MG63 (cell line): Measurements from ENCODE around the gene PIK3R5. TPM values are rescaled to one million over a fixed set of nuclear protein-coding genes. Genes with fewer than 3 reads are reported as not detected.

Experiments
- DNase-seq: peaks from one replicate; pipeline ENCODE4 v3.0.0-alpha.2; 2020
- H3K27me3 ChIP-seq: fragments of 250-450 bp; sonication (Bioruptor Pico); 2 replicates; pipeline ENCODE4 v1.5.1; 2020; ENCODE audit warnings: mild to moderate bottlenecking, moderate library complexity
- H3K36me3 ChIP-seq: fragments of 250-450 bp; sonication (Bioruptor Pico); 2 replicates; pipeline ENCODE4 v1.5.1; 2020; ENCODE audit warnings: mild to moderate bottlenecking, moderate library complexity
- H3K4me3 ChIP-seq: fragments of 250-450 bp; sonication (Bioruptor Pico); 2 replicates; pipeline ENCODE4 v1.5.1; 2020; ENCODE audit warnings: mild to moderate bottlenecking, moderate library complexity
- H3K9me3 ChIP-seq: fragments of 250-450 bp; sonication (Bioruptor Pico); 2 replicates; pipeline ENCODE4 v1.5.1; 2020; ENCODE audit warnings: mild to moderate bottlenecking, moderate library complexity
- total RNA-seq: library from RNA; depleted of rRNA; stranded (reverse); fragments of >200 nt; shearing (Covaris generic); gene quantifications from 2 replicates; pipeline ENCODE4 v1.2.3, GENCODE V29; 2014; ENCODE audit warnings: low replicate concordance

Gene PIK3R5
- total RNA-seq, 1 experiment from 2014 or later: not detected

DNA sequence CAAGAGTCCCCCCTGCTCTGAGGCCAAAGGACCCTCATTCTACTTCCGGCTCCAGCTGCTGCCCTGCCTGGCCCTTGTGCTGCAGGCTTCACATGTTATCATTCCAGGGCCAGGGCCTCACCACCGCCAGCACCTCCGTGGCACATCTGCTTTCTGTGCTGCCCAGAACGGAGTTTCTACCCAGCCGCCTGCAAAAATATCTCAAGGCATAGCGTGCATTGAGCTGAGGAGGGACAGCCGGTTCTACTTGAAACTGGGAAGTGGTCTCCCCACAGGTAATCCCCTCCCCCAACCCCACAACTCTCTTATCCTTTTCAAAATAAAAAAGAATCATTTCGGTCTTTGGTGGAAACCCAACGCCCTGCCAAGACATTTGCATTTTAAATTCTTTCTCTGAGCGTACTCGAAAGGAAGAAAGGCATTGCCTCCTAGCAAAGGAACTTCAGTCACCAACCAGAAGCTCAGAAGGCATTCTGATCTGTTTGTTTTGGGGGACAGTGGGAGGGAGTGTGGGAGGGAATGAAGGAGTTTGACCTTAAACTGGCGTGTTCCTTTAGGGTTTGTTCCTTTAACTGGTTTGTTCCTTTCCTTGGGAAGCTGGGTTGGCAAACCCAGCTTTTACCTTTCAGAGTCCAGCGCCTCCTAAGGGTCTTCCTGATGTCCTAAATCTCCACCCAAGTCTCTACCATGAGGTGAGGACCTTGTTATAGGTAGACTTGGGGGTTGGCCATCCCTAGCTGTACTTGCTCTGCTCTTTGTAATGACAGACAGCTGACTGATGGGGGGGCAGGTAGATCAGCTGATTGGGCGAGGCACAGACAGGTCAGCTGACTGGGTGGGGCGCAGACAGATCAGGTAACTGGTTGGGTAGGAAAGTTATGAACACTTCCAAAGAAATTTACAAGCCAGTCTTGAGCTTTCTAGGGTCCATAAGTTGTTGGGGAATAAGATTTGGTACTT, 64.6 kb downstream of the PIK3R5 start:
- no peaks in the 10 kb centered on the region for H3K36me3 ChIP-seq
- DNase-seq: no peak
- H3K27me3 ChIP-seq: peaks cover 17% of the 10 kb centered on the region
- H3K4me3 ChIP-seq: no peak overlapping the region
- no peaks in the 10 kb centered on the region for H3K9me3 ChIP-seq

DNA sequence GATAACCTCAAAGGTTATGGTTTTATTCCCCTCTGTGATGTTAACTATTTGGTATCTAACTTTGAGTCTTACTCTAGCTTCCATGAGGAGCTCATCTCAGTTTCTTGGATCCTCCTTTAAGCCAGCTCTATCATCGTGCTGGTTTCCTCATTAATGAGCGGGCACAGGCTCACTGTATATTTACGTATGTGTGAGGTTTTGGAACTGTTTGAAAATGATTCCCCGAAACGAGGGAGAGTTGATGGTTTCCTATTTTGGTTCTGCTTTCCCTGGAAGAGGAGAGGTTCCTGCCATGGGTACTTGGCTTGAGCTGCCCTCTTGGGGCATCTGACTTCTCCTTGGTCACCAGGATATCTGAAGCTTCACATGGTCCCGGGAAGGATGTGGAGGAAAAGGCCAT, 65.3 kb downstream of the PIK3R5 start:
- peaks cover 17% of the 10 kb centered on the region for H3K27me3 ChIP-seq
- H3K36me3 ChIP-seq: no peaks in the 10 kb centered on the region
- H3K4me3 ChIP-seq: no peak overlapping the region
- no peaks in the 10 kb centered on the region for H3K9me3 ChIP-seq
- DNase-seq: no peak

DNA sequence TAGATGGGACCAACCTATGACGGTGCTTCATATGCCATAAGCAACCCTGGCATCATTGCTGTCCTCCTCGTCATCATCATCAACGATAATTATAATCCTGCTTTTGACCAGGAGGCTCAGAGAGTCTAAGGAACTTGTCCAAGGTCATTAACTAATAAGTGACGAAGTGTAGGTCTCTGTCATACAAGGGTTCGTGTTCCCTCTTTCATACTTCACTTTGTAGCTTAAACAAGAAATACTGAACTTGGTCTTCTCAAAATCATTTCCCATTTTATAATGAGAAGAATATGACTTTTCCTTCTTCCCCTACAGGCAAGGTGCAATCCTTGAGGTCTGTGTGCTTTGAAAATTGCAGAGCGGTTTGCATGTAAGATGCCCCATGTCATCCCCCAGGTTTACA, 66.9 kb downstream of the PIK3R5 start:
- peaks cover 9% of the 10 kb centered on the region for H3K27me3 ChIP-seq
- no peaks in the 10 kb centered on the region for H3K9me3 ChIP-seq
- no peak overlapping the region for H3K4me3 ChIP-seq
- no peak for DNase-seq
- no peaks in the 10 kb centered on the region for H3K36me3 ChIP-seq

DNA sequence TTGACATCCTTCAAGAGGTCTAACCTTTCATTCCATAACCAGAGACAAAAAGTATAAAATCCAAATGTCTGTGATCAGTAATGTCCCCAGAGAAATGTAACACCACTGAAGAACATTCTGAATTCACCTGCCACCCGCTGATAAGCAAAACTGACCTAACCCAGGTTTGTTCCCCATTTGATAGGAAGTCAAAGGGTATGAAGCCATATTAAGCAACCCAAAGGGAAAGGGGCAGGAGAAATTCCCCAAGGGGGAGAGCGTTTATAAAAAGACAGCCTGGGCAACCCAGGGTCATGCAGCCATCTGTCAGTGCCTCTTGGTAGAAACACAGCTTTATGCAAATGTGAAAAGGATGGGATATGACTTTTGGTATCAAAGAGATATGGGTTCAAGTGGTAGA, 67.4 kb downstream of the PIK3R5 start:
- no peaks in the 10 kb centered on the region for H3K36me3 ChIP-seq
- no peak overlapping the region for H3K4me3 ChIP-seq
- DNase-seq: no peak
- H3K9me3 ChIP-seq: no peaks in the 10 kb centered on the region
- peaks cover 9% of the 10 kb centered on the region for H3K27me3 ChIP-seq

DNA sequence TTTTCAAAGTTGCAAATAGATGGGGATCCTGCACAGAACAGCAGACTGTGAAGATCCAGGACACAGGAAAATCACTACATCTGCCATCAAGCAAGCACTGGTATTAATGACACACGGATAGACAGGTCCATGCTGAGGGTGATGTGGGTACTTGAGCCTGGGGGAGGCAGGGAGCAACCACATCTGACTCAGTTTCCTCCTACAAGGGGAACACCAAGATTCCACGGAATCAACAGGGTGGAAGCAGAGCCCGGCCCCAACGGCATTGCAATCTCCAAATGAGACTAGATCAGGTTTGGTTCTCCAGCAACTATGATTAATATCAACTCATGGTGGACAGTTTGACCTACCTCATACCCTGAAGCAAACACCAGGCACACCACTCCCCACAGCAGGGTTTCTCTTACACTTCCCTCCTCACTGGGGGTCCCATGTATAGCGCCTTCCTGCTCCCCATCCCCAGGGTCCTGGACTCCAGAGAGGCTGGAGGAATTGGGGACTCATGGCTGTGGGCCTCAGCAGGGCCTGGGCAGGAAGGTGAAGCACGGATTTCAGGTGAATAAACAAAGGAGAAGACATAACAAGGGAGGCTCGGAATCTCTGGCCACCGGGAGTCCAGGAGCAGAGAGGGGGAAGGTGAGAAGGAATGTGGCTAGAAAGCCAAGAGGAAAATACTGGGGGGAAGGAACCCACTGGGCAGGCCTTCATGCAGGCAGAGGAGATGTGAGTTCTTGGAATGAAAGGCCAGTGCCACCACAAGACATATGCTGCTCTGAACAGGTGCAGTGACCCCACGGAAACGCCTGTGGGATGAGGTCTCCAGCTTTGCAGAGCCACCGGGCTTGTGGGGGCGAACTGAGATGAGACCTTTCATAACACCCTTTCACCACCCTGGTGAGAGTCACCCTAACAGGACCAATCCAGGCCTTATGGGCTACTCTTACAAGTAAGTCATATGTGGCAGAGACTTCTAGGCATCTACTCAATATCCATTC, 68.6 kb downstream of the PIK3R5 start:
- Histone ChIP-seq H3K4me3 (no peak overlapping the region), H3K9me3 (no peaks in the 10 kb centered on the region), H3K36me3 (no peaks in the 10 kb centered on the region), H3K27me3 (peaks cover 3% of the 10 kb centered on the region)
- no peak for DNase-seq

DNA sequence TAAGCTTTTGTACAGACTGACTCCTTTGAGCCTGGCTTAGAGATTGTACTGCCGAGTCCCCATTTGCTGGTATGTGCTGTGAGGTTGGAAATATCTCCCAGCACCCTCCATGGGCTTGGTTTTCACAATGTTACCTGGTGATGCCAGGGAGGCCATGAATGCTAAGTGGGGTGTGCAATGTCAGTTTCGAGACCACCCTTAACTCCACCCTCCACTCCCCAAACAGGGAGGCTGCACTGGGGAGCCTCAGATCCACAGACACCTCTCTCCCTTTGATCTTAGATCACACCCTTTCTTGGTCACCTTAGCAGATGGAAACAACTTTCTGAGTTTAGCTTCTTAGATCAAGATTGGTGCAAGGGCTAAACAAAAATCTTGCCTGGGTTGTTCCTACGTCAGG, 69.4 kb downstream of the PIK3R5 start:
- no peak for DNase-seq

DNA sequence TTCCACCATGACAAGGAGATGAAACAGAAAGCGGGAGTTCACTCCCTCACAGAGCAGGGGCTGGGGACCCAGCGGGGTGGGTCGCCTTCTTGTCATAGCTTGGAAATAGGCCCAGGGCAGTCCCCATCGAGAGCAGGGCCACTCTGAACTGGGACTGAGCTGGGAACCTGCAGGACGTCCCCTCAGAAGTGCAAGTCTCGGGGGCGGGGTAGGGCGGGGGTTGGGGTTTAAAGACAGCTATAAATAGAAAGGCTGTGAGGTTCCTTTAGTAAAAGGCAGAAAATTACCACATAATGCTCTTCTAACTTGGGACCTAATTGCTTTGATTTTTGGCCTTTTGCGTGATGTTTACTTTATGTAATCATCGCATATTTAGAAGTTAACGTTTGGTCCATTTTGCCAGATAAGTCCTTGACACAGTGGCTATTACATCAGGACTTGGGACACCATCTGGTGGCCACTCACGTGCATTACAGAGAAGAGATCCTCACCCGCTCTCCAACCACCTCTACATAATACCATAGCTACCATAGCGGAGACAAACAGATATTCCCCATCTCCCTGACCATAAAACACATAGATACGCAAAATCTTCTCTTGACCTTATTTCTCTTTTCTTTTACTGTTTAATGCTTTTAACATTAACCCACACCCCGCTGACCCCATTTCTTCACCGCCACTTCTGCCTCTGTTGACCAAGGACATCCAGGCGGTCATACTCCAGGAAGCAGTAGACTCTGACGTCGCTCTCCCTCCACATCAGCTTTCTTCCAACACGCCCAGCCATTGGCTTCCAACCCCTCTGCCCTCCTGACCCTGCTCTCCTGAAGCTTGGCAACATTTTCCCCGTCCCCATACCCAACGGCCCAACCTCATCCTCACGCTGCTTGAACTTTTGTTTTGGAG, 70.6 kb downstream of the PIK3R5 start:
- no peak overlapping the region for H3K4me3 ChIP-seq

More for the DNA sequence above, 69.4 kb downstream of the PIK3R5 start:
- no peaks in the 10 kb centered on the region; the same call in 1 of the 2 replicates for H3K27me3 ChIP-seq
- H3K4me3 ChIP-seq: no peak overlapping the region
- no peaks in the 10 kb centered on the region for H3K9me3 ChIP-seq
- no peaks in the 10 kb centered on the region for H3K36me3 ChIP-seq

DNA sequence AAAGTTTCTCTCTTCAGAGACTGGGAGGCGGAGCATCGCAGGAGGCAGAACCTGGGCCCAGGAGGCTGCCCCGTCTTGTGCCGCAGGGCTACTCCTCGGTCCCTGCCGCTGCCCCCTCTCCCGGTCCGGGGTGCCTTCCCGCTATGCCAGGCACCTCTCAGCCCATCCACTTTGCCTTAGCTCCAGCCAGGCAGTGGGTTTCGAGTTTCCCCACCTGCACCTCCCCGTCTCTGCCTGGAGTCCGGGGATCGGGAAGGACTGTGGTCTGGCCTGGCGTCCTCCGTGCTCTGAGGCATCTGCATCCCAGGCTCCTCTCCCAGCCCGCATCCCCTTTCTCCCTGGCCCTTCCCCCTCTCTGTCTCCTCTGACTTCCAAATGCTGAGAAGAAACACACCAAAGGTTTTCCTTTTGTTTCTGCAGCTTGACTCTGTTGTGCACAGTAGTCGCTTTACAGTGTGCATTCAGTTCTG, 71.3 kb downstream of the PIK3R5 start:
- no peak for DNase-seq
- H3K27me3 ChIP-seq: no peaks in the 10 kb centered on the region; the same call in 1 of the 2 replicates
- no peaks in the 10 kb centered on the region for H3K36me3 ChIP-seq
- no peak overlapping the region for H3K4me3 ChIP-seq
- H3K9me3 ChIP-seq: no peaks in the 10 kb centered on the region

More for the DNA sequence above, 70.6 kb downstream of the PIK3R5 start:
- DNase-seq: peak; percentile 52
- Histone ChIP-seq H3K27me3 (no peaks in the 10 kb centered on the region; the same call in 1 of the 2 replicates), H3K9me3 (no peaks in the 10 kb centered on the region), H3K36me3 (no peaks in the 10 kb centered on the region)

DNA sequence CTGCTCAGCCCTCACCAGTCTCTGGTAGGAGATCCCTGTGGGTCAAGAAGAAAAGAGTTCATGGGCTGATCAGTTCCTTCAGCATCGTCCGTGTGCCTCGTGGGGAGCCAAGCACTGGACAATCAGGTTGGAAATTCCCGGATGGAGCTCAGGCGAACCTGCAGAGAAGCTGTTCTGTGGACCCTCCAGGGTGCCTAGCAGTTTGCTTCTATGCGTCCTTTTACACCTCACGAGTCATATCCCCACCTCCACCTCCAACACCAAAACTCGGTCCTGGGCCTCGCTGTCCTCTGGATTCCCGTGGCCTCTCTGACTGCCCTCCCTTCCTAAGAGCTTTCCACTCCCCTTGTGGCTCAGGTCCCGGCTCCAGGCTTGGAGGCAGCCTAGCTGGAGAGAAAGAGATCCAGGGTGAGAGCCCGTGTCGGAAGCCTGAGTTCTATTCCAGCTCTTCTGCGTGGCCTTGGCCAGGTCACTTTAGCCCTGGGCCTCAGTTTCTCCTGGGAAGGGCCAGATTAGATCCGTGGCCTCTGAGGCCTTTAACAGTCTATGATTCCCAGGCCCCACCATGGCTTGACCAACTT, 71.8 kb downstream of the PIK3R5 start:
- Histone ChIP-seq H3K27me3 (no peaks in the 10 kb centered on the region; the same call in 1 of the 2 replicates), H3K9me3 (no peaks in the 10 kb centered on the region), H3K4me3 (no peak overlapping the region), H3K36me3 (no peaks in the 10 kb centered on the region)
- no peak for DNase-seq

DNA sequence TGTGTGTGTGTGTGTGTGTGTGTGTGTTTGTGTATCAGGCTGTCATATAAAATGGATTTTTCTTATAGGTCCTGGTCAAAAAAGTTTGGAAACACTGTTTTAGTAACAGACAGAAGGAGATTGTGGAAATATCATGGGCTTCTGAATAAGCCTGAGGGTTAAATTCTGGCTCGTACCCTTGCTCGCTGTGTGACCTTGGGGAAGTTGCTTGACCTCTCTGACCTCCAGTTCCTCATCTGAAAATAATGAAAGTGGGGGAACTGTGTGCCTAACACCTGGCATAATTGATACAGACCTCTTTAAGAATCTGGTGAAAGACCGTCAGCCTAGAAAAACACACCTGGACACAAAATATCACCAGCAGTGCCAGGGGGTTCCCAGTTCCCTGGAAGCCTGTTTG, 72.4 kb downstream of the PIK3R5 start:
- H3K9me3 ChIP-seq: no peaks in the 10 kb centered on the region
- no peak for DNase-seq
- H3K27me3 ChIP-seq: no peaks in the 10 kb centered on the region; the same call in 1 of the 2 replicates
- H3K4me3 ChIP-seq: no peak overlapping the region
- no peaks in the 10 kb centered on the region for H3K36me3 ChIP-seq

DNA sequence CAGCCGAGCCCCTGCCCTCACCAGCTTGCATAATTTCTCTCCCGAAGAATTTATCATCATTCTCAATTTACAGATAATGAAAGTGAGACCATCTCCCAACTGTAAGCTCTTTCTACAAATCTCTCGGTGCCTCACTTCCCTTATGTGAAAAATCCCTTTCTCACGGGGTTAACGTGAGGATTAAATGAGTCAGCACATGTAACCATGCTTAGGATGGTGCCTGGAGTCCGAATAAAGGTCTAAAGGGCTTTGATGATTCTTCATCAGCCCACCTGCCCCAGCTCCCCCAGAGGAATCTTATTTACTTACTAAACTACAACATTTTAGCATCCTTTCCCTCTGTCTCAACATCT, 73.2 kb downstream of the PIK3R5 start:
- DNase-seq: no peak
- Histone ChIP-seq H3K4me3 (no peak overlapping the region), H3K27me3 (no peaks in the 10 kb centered on the region), H3K9me3 (no peaks in the 10 kb centered on the region), H3K36me3 (no peaks in the 10 kb centered on the region)

DNA sequence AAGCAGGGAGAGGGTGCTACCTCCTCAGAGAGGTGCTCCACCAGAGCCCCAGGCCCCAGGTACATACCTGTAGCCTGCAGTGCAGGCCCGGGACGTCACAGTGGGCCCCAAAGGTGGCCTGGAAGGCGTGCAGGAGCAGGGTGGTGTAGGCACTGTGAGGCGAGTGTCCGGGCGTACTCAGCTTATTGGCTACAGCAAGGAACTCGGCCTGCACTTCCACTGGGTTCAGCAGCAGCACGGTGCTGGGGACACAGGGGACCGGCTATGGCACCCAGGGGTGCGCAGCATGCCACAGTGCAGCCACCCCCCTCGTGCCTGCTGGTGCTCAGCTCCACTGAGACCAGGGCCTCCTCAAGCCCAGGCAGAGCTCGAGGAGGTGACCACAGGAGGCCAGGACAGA, 74.8 kb downstream of the PIK3R5 start:
- no peak overlapping the region for H3K4me3 ChIP-seq
- no peaks in the 10 kb centered on the region for H3K9me3 ChIP-seq
- no peaks in the 10 kb centered on the region for H3K36me3 ChIP-seq
- DNase-seq: no peak
- no peaks in the 10 kb centered on the region for H3K27me3 ChIP-seq

DNA sequence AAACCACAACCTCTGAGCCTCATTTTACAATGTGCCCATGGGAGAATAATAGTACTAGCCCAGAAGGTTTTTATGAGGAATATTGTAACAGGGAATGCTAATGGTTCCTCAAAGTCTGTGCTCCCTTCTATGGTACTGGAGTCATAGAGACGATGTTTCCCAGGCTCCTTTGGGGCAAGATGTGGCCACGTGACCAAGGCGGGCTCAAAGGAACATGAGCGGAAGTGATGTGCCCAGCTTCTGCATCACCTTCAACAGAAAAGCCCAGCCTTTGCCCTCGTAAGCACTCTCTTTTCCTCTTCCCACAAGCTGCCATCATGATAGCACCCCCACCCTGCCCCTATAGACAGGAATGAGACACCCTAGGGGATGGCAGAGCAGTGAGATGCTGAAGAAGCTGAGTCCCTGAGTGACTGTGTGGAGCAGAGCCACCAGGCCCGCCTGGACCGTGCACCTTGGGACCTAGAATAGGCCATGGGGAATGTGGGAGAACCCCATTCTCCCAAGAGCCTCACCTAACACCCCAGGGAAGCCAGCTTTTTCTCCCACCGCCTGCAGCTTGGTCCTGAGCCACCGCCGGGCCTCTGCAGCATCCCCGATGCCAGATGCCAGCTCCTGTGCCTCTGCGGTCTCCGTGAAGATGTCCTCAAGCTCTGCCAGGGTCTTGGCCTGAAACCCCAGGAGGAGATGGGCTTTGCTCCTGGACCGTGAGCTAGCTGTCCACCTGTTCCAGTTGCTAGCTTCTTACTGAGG, 75.9 kb downstream of the PIK3R5 start:
- H3K27me3 ChIP-seq: no peaks in the 10 kb centered on the region
- H3K9me3 ChIP-seq: no peaks in the 10 kb centered on the region
- DNase-seq: no peak
- no peak overlapping the region for H3K4me3 ChIP-seq
- H3K36me3 ChIP-seq: no peaks in the 10 kb centered on the region

DNA sequence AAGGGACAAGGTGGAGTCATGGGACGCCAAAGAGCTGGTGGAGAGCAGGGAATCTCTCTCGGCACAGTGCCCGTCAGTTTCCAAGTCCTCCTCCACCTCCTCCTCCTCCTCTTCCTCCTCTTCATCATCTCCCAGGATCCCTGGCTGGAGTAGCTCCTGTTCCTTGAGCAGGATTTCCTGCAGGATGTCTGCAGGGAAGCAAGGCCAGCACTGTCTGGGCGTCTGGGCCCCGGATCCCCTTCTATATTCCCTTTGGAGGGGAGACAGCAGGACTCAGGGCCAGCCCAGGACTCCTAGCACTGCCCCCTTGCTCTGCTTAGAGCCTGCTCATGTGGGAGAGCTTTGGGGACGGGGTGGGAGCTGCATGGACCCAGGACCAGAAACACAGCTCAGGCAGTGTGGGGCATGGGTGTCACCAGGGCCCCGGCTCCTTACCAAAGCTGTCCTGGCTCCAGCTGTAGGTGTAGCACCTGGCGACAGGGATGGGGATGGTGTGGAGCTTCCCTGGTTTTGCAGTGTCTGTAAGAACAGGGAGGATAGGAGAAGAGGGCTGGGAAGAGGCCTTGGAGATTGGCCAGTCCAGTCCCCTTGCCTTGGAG, 76.7 kb downstream of the PIK3R5 start:
- H3K4me3 ChIP-seq: no peak overlapping the region
- DNase-seq: no peak
- no peaks in the 10 kb centered on the region for H3K9me3 ChIP-seq
- no peaks in the 10 kb centered on the region for H3K27me3 ChIP-seq
- H3K36me3 ChIP-seq: no peaks in the 10 kb centered on the region
